Measurements from ENCODE around the gene GABPB1. TPM values are rescaled to one million over a fixed set of nuclear protein-coding genes. Genes with fewer than 3 reads are reported as not detected.

Gene GABPB1
- total RNA-seq, 1 donor from 2014 or later, result 53.8 TPM

DNA sequence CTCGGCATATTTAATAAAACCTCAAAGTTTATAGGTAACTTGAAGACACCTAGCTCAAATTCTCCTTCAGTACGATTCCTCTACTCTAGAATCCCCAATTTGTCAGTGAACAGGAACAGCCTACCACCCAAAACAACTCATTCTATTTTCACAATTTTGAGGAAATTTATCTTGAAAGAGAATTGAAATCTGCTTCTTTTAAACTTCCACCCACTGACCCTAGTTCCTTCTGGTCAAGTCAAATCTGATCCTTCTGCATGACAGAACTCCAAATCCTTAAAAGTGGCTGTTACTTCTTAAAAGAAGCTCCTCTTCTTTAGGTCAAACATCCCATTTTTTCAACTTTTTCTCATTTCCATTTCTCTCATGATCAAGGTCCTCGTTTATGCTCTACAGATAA, 4.4 kb downstream of the GABPB1 start:
- FAIRE-seq (no peak), DNase-seq (ENCODE audit: low spot score in 2 of 2) (no peak)

DNA sequence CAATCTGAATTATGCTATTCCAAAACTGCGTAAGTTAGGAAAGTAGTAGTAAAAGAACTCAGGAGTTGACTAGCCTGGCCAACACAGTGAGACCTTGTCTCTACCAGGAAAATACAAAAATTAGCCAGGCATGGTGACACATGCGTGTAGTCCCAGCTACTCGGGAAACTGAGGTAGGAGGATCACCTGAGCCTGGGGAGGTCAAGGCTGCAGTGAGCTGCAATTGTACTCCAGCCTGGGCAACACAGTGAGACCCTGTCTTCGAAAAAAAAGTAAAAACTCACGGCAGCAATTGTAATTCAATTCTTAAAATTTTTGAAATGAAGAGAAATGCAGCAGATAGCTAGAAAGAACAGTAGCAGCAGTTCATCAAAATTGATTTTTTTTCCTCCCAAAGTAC, 9.7 kb downstream of the GABPB1 start:
- FAIRE-seq (no peak), DNase-seq (ENCODE audit: low spot score in 2 of 2) (no peak)

- DNase-seq (ENCODE audit: low spot score in 2 of 2) (no peak), FAIRE-seq (no peak)
Measured at GRCh38 chr15:50344006-50344464, 11.0 kb downstream of the GABPB1 start.

- DNase-seq (ENCODE audit: low spot score in 2 of 2) (no peak), FAIRE-seq (no peak)
Measured at GRCh38 chr15:50341616-50342136, 13.3 kb downstream of the GABPB1 start.

- FAIRE-seq (no peak), DNase-seq (ENCODE audit: low spot score in 2 of 2) (no peak)
Measured at GRCh38 chr15:50340416-50340815, 14.6 kb downstream of the GABPB1 start.

GRCh38 chr15:50339717-50340116, 15.3 kb downstream of the GABPB1 start:
- FAIRE-seq, result no peak
- no peak for DNase-seq (ENCODE audit: low spot score in 2 of 2)

- FAIRE-seq, result no peak
- DNase-seq (ENCODE audit: low spot score in 2 of 2), result no peak
Measured at GRCh38 chr15:50335251-50335650, 19.7 kb downstream of the GABPB1 start.

- no peak for DNase-seq (ENCODE audit: low spot score in 2 of 2)
- no peak for FAIRE-seq
Measured at GRCh38 chr15:50333229-50333628, 21.8 kb downstream of the GABPB1 start.

GRCh38 chr15:50330921-50331320, 24.1 kb downstream of the GABPB1 start:
- no peak for FAIRE-seq
- no peak for DNase-seq (ENCODE audit: low spot score in 2 of 2)

- DNase-seq (ENCODE audit: low spot score in 2 of 2) (no peak), FAIRE-seq (no peak)
Measured at GRCh38 chr15:50328116-50328515, 26.9 kb downstream of the GABPB1 start.

GRCh38 chr15:50321680-50322210, 33.3 kb downstream of the GABPB1 start:
- no peak for FAIRE-seq
- DNase-seq (ENCODE audit: low spot score in 2 of 2), result no peak

GRCh38 chr15:50320504-50320903, 34.5 kb downstream of the GABPB1 start:
- no peak for FAIRE-seq
- DNase-seq (ENCODE audit: low spot score in 2 of 2), result no peak

- FAIRE-seq (no peak), DNase-seq (ENCODE audit: low spot score in 2 of 2) (no peak)
Measured at GRCh38 chr15:50318697-50319096, 36.3 kb downstream of the GABPB1 start.

DNA sequence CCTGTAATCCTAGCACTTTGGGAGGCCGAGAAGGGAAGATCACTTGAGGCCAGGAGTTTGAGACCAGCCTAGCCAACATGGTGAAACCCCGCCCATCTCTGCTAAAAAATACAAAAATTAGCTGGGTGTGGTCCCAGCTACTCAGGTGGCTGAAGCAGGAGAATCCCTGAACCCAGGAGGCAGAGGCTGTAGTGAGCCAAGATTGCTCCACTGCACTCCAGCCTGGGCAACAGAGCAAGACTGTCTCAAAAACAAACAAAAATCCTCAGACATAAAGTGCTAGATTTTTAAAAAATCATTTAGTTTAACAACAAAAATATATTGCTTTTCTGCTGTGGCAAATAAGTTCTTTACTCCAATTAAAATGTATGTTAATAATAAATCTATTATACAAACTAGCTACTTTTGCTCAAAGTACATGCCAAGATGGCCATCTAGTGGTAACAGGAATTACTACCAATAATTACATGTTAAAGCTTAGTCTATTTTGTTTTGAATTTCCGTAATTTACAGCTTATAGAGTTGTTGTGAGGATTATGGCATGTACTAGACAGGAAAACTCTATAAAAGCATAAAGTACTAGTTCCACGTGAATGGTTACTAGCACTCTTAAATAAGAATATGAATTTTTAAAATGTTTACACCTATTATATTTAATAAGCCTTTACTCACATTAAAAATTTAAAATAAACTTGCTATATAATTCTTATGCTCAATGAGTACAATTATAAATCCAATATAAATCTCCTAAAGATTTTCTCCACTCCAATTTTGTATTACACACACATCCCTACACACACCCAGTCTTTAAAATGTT, 39.0 kb downstream of the GABPB1 start:
- FAIRE-seq (peak; percentile 89), DNase-seq (ENCODE audit: low spot score in 2 of 2) (peak in 1 of 2 donors; percentile 27)

DNA sequence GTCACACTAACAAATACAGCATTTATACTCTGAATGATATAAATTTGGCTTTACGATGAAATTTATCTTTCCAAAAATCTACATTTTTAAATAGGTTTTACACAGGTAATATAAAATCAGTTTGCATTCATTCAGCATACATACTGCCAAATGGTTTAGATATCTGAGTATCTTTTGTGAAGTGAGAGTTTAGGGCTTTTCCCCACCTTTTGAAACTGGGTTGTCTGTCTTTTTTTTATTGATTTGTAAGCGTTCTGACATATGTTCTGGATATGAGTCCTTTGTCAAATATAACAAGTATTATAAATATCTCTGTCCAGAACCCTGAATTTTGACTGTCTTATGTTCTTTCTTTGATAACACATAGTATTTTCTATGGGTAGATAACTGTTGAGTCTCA, 42.4 kb downstream of the GABPB1 start:
- DNase-seq (ENCODE audit: low spot score in 2 of 2) (no peak), FAIRE-seq (no peak)

DNA sequence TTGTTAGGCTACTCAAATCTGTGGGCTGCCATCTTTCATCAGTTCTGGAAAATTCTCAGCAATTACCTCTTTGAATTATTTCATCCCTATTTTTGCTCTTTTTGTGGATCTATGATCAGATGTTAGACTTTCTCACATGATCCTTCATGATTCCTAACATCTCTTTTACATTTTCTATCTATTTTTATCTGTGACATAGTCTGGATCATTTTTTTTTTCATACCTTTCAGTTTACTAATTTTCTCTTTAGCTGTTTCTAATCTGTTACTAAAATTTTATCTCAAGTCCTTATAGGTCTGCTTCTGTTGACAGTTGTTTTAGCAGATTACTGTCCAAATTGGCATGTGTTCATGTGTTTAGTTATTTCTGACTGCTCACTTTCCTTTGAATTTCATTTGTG, 47.2 kb downstream of the GABPB1 start:
- FAIRE-seq (no peak), DNase-seq (ENCODE audit: low spot score in 2 of 2) (no peak)

- no peak for FAIRE-seq
Measured at GRCh38 chr15:50304836-50305235, 50.2 kb downstream of the GABPB1 start.

DNA sequence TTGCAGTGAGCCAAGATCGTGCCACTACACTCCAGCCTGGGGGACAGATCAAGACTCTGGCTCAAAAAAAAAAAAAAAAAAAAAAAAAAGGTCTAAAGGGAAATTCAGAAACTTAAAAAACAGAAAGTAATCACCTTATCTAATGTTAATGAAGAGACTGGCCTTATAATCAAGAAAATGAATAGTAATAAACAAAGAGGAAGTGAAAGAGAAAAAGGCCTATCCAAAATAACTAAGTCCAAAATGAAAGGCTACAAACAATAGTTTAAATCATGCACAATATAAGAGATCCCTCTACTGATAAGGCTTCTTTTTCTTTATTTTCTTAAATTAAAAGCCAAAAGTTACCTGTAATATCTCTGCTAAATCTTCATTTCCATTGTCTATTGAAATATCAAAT, 52.4 kb downstream of the GABPB1 start:
- DNase-seq (ENCODE audit: low spot score in 2 of 2) (no peak), FAIRE-seq (no peak)

More at GRCh38 chr15:50304836-50305235, 50.2 kb downstream of the GABPB1 start:
- no peak for DNase-seq (ENCODE audit: low spot score in 2 of 2)

- FAIRE-seq (no peak), DNase-seq (ENCODE audit: low spot score in 2 of 2) (no peak)
Measured at GRCh38 chr15:50298340-50298739, 56.7 kb downstream of the GABPB1 start.

DNA sequence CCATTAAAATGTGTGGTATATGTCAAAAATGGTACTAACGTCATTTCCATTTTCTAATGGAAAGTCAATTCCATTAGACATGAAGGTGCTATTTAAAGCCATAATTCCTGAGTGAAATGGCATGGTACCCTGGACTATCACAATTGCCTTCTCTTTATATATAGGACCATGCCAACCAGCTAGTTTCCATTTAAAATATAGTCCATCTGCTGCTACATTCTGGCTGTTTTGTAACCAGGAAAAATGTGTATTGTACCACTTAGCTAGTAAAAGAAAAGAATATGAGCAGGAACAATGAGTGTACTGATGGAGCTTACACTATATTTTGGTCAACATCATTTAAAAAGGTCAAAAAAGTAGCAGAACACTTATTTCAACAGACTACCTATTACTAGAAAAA, 59.0 kb downstream of the GABPB1 start:
- DNase-seq (ENCODE audit: low spot score in 2 of 2) (no peak), FAIRE-seq (no peak)

DNA sequence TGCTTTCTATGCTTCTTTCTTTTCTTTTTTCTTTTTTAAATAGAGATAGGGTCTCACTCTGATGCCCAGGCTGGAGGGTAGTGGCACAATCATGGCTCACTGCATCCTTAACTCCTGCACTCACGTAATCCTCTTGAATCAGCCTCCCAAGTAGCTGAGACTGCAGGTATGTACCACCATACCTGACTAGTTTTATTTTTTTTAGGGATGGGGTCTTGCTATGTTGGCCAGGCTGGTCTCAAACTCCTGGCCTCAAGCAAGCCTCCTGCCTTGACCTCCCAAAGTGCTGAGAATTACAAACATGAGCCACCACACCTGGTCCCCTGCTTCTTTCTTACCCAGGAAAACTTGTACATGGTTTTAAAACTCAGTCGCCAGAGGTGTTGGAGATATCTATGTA, 65.2 kb downstream of the GABPB1 start:
- no peak for DNase-seq (ENCODE audit: low spot score in 2 of 2)
- no peak for FAIRE-seq

All from frontal cortex (tissue), 4 donors.